ENCODE results near the gene MEF2C.

Gene MEF2C

GRCh38 chr5:88716101-88716500 is 166.9 kb downstream of the MEF2C start:
- DNase-seq (ENCODE audit: low read depth) = no peak

DNA sequence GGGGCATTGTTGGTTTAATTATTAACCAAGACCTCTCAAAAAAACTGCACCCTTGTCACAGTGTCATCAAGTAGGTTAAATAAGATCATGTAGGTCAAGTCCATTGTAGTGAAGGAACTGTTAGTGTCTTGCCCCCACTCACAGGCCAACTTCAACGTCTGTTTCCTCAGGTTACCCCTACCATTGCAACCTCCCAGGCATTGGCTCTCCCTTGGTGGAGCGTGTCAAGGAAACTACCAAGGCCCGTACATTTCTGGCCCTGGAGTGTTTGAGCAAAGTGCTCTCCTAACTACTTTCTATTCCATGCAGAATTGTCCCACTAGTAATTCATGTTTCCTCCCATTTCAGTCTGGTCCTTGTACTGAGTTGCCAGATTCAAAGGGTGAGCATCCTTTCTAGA is 167.5 kb downstream of the MEF2C start:
- DNase-seq (ENCODE audit: low read depth) = no peak

DNA sequence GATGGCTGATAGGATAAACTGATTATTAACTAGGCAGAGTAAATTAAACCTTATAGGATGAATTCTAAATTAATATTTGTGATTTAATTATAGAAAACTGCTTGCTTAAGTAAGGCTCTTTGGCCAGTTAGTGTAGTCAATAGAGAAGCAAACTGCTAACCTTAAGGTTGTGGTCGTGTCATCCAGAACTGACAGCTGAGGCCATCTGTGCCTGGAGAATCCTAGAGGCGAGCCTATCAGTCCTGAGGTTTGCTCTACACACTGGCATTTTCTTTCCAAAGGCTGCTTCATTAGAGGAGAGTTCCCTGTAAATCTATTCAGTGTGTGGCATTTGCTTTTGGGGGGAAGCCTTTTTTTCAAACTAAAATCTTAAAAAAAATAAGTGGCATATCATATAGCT is 169.2 kb downstream of the MEF2C start:
- no peak for DNase-seq (ENCODE audit: low read depth)

- no peak for DNase-seq (ENCODE audit: low read depth)
Observed at GRCh38 chr5:88708682-88709398, 174.1 kb downstream of the MEF2C start.

- DNase-seq (ENCODE audit: low read depth) = no peak
Observed at GRCh38 chr5:88708021-88708420, 175.0 kb downstream of the MEF2C start.

- peak; percentile 37 for DNase-seq (ENCODE audit: low read depth)
Observed at GRCh38 chr5:88707216-88707965, 175.6 kb downstream of the MEF2C start.

DNA sequence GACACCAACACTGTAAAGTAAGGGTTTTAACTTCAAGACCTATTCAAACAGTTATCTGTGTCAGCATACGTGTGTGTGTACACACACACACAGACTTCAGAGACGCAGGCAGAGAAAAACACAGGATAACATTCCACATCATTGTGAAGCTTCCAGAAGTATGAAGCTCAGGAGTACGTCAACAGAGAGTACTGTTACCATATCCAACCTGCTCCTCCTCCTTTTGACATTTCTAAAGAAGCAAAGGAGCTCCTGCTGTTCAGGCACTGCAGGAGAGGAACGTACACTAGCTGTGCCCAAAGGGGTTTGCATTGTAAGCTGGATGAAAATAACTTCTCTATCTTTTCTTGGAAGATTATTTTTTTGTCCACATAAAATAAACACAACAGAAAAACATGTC is 180.7 kb downstream of the MEF2C start:
- DNase-seq (ENCODE audit: low read depth) = no peak

GRCh38 chr5:88700121-88700520 is 182.9 kb downstream of the MEF2C start:
- no peak for DNase-seq (ENCODE audit: low read depth)

DNA sequence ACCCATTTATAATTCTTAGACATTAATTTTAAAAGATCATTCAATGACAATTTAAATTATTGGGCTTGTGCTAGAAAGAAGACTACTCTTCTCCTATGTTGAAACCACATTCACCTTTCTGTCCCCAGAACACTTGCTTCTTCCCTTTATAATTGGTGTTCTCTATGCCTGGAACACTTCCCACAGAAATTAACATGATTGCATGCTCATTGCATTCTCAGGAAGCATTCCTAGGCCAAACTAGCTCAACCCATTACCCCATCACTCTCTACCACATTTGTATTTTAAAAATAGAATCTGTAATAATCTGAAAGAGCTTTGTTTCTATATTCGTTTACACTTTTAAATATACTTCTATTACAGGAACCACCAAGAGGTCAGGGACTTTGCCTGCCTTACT is 184.7 kb downstream of the MEF2C start:
- DNase-seq (ENCODE audit: low read depth) = no peak

DNA sequence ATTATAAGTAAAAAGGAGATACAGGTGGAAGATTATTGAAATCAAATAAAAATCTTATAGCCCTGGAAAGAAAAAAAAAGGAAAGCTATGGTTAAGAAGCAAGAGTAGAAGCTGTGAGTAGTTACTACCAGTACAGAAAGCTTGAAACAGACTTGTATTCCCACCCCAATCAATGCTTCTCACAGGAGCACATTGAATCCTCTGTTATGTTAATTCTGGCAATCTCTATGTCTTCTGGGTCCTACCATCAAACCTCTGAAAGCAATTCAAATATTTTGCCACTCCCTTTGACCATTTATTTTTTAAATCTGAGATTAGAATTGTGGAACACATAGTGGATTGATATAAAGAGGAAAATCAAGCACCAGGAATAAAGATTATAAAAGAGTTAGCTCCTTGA is 186.5 kb downstream of the MEF2C start:
- DNase-seq (ENCODE audit: low read depth) = no peak

DNA sequence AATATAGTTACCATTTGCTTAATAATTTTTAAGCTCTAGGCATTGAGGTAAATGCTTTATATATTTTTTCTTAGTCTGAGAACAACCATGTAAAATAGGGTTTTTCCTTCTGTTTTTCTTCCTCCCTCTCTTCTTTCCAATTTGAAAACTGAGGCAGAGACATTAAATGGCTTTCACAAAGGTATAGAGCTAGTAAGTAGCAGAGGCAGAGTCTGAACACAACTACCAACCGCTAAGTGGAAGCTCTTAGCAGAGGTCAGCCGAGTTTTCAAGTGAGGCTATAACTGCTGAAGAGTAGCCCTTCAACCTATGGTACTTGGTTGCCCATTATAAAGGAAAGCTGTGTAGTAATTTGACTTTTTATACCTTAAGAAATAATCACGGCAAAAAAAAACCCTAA is 187.1 kb downstream of the MEF2C start:
- no peak for DNase-seq (ENCODE audit: low read depth)

GRCh38 chr5:88695232-88695631 is 187.8 kb downstream of the MEF2C start:
- no peak for DNase-seq (ENCODE audit: low read depth)

DNA sequence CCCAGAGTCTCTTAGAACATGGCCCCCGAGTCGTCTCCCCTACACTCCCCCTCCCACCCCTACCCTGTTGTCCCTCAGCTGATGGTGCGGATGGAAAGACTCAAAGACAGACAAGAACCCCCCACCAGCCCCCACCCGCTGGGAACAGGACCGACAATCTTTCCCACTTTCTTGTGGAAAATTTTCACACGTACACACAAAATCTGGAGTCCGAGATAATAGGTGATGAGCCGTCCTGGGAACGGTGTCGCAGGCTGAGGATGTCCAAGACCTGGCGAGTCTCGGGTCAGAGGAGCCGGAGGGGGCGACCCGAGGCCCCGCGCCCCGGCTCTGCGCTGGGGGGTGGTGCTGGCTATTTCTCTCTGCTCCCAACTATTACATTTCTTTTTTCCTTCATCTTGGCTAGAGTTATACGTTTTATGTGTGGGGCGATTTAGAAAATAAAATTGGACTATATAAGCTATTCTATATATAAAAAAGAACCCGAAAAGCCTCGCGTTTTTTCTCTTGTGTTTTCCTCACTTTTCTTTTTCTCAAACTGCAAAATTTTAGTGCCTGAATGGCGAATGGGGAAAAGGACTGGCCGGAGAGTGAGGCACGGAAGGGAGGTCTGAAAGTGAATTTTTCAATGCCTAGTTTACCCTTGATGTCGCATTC is 188.8 kb downstream of the MEF2C start:
- DNase-seq (ENCODE audit: low read depth) = no peak

DNA sequence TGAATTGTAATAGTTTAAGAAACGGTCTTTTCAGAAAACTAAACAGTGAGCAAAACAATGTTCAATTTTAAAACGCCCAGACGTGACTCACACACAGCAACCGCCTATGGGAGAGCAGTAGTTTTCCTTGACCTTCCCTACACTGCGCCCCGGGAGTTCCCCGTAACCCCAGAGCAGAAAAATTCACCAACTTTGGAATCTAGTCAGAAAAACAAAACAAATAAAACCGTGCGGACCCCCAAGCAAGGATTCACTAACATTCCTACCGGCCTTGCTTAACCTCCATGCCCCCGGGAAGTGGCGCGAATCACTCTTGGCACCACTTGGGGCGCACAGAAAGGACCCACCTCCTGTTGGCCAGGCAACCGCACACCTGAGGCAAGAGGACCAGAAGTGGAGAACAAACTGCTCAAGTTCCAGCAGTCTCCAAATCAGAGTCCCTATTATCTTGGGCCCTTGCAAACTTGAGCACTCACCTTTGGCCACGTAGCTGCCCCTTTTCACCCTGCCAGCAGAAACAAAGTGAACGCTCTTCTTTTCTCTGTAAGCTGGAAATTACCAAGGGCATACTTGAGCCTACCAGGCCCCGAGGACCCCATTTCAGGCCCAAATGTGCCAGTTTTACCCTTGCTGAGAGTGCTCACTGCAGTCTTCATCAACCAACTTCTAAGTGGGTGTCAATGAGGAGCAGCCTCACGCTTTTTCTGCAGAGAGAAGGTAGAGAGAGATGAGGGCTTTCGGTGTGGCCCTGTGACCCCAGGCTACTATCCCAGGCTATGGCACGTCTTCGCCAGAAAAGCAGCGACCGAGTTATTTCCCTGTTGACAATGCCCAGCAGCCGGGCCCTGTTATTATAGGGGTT is 189.7 kb downstream of the MEF2C start:
- no peak for DNase-seq (ENCODE audit: low read depth)

DNA sequence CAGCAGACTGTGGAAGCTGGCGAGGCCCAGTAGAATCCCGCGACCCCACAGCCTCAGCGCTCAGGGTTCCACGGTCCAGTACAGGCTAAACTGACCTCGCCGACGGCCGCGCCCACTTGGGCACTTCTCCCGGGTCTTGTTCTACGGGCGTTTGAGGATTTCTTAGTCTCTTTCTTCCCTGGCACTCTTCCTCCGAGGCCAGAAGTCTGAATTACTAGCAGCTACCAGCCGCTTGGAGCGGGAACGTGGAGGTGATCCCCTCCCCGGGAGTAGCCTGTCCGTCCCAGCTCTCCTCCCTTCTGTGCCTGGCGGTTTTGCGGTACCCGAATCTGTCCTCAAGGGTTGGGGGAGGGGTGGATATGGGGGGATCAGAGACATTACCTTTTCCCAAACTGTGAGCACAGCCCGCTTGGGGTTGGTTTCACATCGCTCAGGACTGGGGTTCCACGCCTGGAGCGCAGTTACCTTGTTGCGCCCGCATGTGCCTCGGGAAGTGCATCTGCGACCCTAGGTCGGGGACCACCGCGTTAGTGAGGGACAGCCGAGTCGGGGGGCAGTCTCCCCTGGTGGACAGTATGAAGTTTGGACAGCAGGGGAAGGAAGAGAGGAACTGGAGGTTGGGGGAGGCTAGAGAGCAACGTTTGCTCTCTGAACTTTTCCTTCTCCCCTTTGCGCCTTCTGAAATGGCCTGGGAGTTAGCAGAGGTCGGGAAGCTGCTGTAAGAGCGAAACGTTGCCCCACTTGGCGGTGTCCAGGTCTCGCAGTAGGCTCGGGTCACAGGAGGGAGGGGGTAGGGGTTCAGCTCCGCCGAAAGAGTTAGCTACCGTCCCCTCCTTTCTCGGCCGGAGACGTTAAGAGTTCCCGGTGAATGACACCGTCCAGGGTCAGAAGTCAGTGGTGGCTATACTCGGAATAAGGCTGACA is 190.8 kb downstream of the MEF2C start:
- DNase-seq (ENCODE audit: low read depth) = no peak

DNA sequence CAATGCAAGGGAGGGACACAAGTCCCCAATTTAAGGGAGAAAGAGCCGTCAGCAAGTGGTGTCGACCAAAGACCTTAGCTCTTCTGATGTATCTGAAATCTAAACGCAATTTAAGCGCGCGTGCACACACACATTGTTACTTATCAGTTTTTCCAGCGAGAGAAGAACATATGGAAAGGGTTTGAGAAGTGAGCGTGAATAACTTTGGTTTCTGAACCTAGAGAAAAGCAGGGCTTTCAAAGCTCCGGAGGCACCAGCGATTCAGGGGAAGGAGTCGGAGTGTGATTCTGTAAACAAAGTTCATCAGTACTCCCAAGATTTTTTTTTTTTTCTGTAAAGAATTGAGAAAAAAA is 191.8 kb downstream of the MEF2C start:
- no peak for DNase-seq (ENCODE audit: low read depth)

DNA sequence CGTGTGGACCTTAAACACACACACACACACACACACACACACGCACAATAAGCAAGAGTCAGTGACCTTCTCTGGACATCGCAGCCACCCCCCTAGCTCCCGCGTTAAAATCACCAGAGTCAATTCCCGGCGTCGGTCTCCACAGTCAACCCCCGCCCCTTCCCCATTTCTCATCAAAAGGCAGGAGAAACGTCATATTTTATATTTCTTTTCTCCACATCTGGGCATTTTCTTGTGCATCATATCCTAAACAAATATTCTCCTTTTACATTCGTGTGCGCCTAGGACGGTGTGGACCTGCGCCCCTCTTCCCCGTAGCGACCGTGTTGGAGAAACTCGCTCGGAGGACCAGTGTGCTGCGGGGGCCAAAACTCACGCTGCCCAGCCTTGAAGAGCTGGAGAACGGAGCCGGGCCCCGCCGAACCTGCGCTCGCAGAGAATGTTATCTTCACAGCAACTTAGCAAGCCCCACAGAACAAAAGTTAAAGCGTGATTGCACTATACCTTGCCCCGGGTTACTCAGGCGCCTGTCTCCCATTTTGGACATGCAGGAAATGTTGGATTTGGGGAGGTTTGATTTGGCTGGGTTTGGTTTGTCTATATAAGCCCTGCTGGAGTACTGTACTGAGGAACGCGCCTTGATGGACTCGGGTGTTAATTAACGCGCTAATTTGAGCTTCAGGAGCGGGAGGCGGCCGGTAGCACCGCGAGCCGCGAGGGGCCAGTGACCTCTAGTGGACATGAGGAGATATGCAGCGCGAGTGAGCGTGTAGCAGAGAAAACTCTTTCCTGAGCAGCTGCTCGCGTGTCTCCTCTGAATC is 192.4 kb downstream of the MEF2C start:
- peak; percentile 68 for DNase-seq (ENCODE audit: low read depth)

GRCh38 chr5:88689668-88690408 is 193.1 kb downstream of the MEF2C start:
- no peak for DNase-seq (ENCODE audit: low read depth)

DNA sequence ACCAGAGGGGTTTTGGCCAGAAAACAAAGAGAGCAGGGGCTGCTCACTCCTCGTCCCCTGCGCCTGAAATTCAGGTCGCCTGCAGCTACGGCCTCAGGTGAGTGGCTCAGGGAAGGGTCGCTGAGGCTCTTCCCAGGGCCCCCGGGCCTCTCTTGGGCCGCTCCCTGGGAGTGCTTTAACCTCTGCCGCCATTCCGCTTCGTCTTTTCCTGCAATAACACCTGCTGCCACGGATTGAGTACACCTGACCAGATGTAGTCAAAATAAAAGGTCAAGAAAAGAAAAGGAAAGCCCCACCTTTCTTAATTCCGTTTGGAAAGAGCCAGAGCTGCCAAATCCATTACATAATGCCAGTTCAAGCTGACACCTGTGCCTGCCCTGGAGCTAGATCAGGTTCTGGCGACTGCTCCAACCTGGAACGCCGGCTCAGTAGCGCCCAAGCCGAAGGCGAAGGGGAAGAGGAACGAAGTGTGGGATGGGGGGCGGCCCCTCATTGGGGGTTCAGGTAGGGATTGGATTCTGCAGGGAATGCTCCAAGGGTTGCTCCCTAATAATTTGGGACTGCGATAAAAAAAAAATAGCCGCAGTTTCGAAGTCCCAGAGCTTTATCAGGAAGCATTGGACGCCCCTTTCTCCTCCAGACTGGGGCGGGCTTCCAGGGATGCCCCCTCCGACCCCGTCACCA is 193.9 kb downstream of the MEF2C start:
- DNase-seq (ENCODE audit: low read depth) = no peak

Measured in ELR (cell line).